Heart left ventricle (tissue), 13 donors: ENCODE results near the gene TRAK1.

Experiments used
- POLR2A ChIP-seq, 2 donors: fragments of 450-650 bp; IDR thresholded peaks; one replicate each; pipeline ENCODE4 v1.6.1; 2017; ENCODE audit warnings: antibody characterized with exemption in 2 of 2, mild to moderate bottlenecking in 2 of 2, moderate library complexity in 2 of 2
- TF ChIP-seq, protein P1 (sequence below), 12 donors: fragments of 200-600 bp; sonication (generic) in 4 of 12; IDR thresholded peaks; one replicate each; pipeline versions ENCODE4 v1.5.0 to v1.8.0; 2018 to 2022; ENCODE audit warnings: antibody characterized with exemption in 12 of 12, mild to moderate bottlenecking in 5 of 12
- donor health status: ischemic (EF 13 %, LVEDD 7.1; RV severe dilation, severe dysfunction).
- donor health status: DM: no; HTN: yes; CAD: no.
- donor health status: DM: no; HTN: no; CAD: no.
- donor health status: ischemic (EF 25% LVEDD 6.9; RV normal size, moderate dysfunction).
- donor health status: ischemic (EF 25% LVEDD 5.7; RV mildly dilated, moderate dysfunction).
- donor health status: ischemic (EF 35%, LVEDD 5.7; RV mildly dilated, moderate dysfunction).
- donor health status: nonischemic (EF 11% LVEDD 7.7; RV severe dilation, severe dysfunction).
- donor health status: DM: yes; HTN: yes; CAD: no.
- donor health status: PGD.
- donor health status: ischemic (EF 29% LVEDD 5.4; RV normal size, mild dysfunction).
- donor health status: nonischemic (EF 23%, LVEDD 6.1; RV moderate dilation, normal function).

DNA sequence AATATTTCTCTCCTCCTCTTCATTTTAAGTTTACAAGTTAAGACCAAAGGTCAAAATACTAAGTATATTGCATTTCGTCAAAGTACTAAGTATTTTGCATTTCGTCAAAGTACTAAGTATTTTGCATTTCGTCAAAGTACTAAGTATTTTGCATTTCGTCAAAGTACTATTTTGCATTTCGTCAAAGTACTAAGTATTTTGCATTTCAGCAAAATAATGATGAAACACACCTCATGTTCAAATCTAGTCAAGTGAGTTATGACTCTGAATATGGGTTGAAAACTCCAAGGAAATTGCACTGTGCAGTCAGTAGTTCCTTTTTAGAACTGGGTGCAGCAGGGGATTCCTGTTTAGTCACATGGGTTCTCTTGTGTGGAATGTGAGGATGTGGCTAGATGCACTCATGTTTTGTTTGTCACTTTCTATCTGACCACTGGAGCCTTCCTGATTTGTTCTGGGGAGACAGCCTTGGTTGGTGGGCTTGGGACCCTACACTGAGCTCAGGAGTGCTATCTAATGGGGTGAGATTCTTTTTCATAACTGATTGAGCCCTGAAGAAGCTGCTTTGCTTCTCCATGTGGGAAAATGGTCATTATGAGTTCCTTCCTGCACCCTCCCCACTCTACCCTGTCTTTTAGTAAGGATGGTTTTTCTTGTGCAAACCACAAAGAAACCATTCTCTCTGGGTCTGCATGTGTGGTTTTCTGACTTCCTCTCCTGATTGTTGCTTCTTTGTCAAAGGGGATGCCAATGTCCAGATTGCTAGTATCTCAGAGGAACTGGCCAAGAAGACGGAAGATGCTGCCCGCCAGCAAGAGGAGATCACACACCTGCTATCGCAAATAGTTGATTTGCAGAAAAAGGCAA is 101.4 kb downstream of the TRAK1 start:
- TF ChIP-seq, protein P1, sequence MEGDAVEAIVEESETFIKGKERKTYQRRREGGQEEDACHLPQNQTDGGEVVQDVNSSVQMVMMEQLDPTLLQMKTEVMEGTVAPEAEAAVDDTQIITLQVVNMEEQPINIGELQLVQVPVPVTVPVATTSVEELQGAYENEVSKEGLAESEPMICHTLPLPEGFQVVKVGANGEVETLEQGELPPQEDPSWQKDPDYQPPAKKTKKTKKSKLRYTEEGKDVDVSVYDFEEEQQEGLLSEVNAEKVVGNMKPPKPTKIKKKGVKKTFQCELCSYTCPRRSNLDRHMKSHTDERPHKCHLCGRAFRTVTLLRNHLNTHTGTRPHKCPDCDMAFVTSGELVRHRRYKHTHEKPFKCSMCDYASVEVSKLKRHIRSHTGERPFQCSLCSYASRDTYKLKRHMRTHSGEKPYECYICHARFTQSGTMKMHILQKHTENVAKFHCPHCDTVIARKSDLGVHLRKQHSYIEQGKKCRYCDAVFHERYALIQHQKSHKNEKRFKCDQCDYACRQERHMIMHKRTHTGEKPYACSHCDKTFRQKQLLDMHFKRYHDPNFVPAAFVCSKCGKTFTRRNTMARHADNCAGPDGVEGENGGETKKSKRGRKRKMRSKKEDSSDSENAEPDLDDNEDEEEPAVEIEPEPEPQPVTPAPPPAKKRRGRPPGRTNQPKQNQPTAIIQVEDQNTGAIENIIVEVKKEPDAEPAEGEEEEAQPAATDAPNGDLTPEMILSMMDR (IDR thresholded peaks at IDR 0.05) = no peak
- TF ChIP-seq POLR2A (IDR thresholded peaks at IDR 0.05) = no peak
